ENCODE data around the gene ZC3H12A.

Gene ZC3H12A

DNA sequence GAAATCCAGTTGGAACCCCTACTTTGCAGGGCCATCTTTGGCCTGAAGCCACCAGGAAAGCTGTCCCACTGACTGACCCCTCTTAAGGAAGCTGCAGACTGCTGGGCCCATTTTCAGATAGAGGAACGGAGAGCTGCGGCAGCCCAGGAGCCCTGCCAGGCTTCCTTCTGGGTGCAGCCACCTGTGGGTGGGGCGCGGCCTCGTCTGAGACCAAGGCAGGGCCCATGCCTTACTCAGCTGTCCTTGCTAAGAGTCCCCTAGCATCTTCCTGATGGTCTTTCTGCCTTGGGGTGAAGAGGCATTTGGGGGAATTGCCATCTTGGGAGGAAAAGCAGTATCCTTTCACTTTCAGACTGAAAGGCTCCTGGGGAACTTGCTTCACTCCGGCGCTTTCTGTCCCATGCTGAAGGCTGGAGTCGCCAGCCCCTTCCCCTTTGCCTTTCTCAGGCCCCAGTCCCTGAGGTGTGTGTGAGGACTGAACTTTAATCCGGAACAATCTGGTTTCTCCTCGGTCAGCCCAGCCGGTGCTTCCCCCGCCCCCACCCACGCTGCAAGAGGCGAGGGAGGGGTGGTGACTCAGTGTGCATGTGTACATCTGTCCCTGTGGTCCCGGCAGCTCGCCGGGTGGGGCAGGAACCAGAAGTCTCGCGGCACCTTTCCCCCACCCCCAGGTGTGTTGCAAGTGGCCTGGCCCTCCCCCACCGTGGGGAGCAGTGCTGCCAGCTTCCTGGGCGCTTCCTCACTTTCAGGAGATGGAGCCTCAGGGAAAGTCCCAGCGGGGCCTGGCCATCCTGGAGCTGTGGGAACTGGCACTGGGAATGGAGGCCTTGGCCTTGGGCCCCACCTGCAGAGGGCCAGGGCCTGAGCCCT lies 5.1 kb downstream of the ZC3H12A start (continued):
- TF ChIP-seq ZBTB49 (tag by site-specific recombination; IDR thresholded peaks at IDR 0.05; ENCODE audit: low read depth), result no peak
- TF ChIP-seq TSHZ1 (tag by site-specific recombination; IDR thresholded peaks at IDR 0.05; ENCODE audit: borderline replicate concordance), result no peak; the same call in 1 of the 2 replicates
- TF ChIP-seq ZNF24 (tag by site-specific recombination; IDR thresholded peaks at IDR 0.05), result no peak
- no peak for TF ChIP-seq SETDB1 (IDR thresholded peaks at IDR 0.05; ENCODE audit: insufficient read length, low read length)
- TF ChIP-seq, protein P1, sequence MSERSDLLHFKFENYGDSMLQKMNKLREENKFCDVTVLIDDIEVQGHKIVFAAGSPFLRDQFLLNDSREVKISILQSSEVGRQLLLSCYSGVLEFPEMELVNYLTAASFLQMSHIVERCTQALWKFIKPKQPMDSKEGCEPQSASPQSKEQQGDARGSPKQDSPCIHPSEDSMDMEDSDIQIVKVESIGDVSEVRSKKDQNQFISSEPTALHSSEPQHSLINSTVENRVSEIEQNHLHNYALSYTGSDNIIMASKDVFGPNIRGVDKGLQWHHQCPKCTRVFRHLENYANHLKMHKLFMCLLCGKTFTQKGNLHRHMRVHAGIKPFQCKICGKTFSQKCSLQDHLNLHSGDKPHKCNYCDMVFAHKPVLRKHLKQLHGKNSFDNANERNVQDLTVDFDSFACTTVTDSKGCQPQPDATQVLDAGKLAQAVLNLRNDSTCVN (tag by site-specific recombination; optimal IDR thresholded peaks at IDR 0.05), result peak; percentile 13
- TF ChIP-seq WT1 (tag by site-specific recombination; IDR thresholded peaks at IDR 0.05), result no peak
- TF ChIP-seq PRDM10 (tag by site-specific recombination; IDR thresholded peaks at IDR 0.05), result peak; percentile 71
- TF ChIP-seq ZNF600 (tag by site-specific recombination; IDR thresholded peaks at IDR 0.05), result peak; percentile 85
- TF ChIP-seq GLIS2 (tag by site-specific recombination; IDR thresholded peaks at IDR 0.05), result peak; percentile 85
- peak; percentile 66 for TF ChIP-seq SP2 (tag by site-specific recombination; IDR thresholded peaks at IDR 0.05)
- TF ChIP-seq ZFHX2 (tag by site-specific recombination; conservative IDR thresholded peaks at IDR 0.05), result peak; percentile 95
- peak; percentile 65 for TF ChIP-seq ZNF629 (tag by site-specific recombination; IDR thresholded peaks at IDR 0.05)
- peak; percentile 57; the same call in 1 of the 2 replicates for TF ChIP-seq ZNF341 (tag by site-specific recombination; IDR thresholded peaks at IDR 0.05; ENCODE audit: low read depth)
- TF ChIP-seq ZNF10 (tag by site-specific recombination; IDR thresholded peaks at IDR 0.05), result no peak
- TF ChIP-seq, protein P2, sequence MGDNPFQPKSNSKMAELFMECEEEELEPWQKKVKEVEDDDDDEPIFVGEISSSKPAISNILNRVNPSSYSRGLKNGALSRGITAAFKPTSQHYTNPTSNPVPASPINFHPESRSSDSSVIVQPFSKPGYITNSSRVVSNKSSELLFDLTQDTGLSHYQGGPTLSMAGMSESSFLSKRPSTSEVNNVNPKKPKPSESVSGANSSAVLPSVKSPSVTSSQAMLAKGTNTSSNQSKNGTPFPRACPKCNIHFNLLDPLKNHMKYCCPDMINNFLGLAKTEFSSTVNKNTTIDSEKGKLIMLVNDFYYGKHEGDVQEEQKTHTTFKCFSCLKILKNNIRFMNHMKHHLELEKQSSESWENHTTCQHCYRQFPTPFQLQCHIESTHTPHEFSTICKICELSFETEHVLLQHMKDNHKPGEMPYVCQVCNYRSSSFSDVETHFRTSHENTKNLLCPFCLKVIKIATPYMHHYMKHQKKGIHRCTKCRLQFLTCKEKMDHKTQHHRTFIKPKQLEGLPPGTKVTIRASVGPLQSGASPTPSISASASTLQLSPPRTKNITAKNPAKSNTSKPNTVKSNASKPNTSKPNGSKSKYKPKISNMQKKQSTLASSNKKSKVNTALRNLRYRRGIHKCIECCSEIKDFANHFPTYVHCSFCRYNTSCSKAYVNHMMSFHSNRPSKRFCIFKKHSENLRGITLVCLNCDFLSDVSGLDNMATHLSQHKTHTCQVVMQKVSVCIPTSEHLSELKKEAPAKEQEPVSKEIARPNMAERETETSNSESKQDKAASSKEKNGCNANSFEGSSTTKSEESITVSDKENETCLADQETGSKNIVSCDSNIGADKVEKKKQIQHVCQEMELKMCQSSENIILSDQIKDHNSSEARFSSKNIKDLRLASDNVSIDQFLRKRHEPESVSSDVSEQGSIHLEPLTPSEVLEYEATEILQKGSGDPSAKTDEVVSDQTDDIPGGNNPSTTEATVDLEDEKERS (tag by site-specific recombination; IDR thresholded peaks at IDR 0.05), result no peak
- TF ChIP-seq ZNF623 (tag by site-specific recombination; IDR thresholded peaks at IDR 0.05), result no peak
- TF ChIP-seq KLF8 (tag by site-specific recombination; IDR thresholded peaks at IDR 0.05), result peak; percentile 53
- peak; percentile 70 for TF ChIP-seq KLF1 (tag by site-specific recombination; IDR thresholded peaks at IDR 0.05)
- TF ChIP-seq ZNF677 (tag by site-specific recombination; IDR thresholded peaks at IDR 0.05), result no peak
- TF ChIP-seq EGR2 (tag by site-specific recombination; IDR thresholded peaks at IDR 0.05; ENCODE audit: low read depth), result peak; percentile 93
- no peak for TF ChIP-seq ZNF530 (tag by site-specific recombination; IDR thresholded peaks at IDR 0.05; ENCODE audit: low read depth)
- no peak for TF ChIP-seq RBAK (tag by site-specific recombination; IDR thresholded peaks at IDR 0.05)
- 0 out of 2 replicates have a peak, but pooled peaks have one; percentile 31 for TF ChIP-seq ZBTB17 (tag by site-specific recombination; IDR thresholded peaks at IDR 0.05)
- peak; percentile 91 for TF ChIP-seq ZFP69B (tag by site-specific recombination; IDR thresholded peaks at IDR 0.05)
- no peak for TF ChIP-seq ZNF133 (tag by site-specific recombination; IDR thresholded peaks at IDR 0.05)
- TF ChIP-seq ZFP37 (tag by site-specific recombination; IDR thresholded peaks at IDR 0.05), result 0 out of 2 replicates have a peak, but pooled peaks have one; percentile 44
